B cell (primary cell): Measurements from ENCODE around the gene SLC25A21.
"Not testable (repeated sequence)": the region's sequence is repeated elsewhere in the genome, so short reads cannot be mapped to it uniquely, and the experiment has no call there.

Experiments
- EZH2 ChIP-seq: IDR thresholded peaks from 2 replicates; pipeline ENCODE4 v1.6.1; 2012; ENCODE audit warnings: borderline replicate concordance, low read depth, mild to moderate bottlenecking, moderate library complexity, low read length; ENCODE audit not compliant: insufficient read depth, poor library complexity, severe bottlenecking
- TF ChIP-seq, protein P1 (sequence below): fragments of 200-600 bp; IDR thresholded peaks from one replicate; pipeline ENCODE4 v1.8.0; 2022; ENCODE audit warnings: antibody characterized with exemption, mild to moderate bottlenecking

DNA sequence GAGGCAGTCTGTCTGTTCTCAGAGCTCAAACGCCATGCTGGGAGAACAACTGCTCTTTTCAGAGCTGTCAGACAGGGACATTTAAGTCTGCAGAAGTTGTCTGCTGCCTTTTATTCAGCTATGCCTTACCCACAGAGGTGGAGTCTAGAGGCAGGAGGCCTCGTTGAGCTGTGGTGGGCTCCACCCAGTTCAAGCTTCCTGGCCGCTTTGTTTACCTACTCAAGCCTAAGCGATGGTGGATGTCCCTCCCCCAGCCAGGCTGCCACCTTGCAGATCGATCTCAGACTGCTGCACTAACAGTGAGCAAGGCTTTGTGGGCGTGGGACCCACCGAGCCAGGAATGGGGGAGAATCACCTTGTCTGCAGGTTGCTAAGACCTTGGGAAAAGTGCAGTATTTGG, 473.0 kb downstream of the SLC25A21 start:
- TF ChIP-seq, protein P1, sequence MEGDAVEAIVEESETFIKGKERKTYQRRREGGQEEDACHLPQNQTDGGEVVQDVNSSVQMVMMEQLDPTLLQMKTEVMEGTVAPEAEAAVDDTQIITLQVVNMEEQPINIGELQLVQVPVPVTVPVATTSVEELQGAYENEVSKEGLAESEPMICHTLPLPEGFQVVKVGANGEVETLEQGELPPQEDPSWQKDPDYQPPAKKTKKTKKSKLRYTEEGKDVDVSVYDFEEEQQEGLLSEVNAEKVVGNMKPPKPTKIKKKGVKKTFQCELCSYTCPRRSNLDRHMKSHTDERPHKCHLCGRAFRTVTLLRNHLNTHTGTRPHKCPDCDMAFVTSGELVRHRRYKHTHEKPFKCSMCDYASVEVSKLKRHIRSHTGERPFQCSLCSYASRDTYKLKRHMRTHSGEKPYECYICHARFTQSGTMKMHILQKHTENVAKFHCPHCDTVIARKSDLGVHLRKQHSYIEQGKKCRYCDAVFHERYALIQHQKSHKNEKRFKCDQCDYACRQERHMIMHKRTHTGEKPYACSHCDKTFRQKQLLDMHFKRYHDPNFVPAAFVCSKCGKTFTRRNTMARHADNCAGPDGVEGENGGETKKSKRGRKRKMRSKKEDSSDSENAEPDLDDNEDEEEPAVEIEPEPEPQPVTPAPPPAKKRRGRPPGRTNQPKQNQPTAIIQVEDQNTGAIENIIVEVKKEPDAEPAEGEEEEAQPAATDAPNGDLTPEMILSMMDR: not testable (repeated sequence)
- not testable (repeated sequence) for TF ChIP-seq EZH2
